ENCODE data around the gene ACKR1.

Gene ACKR1, protein sequence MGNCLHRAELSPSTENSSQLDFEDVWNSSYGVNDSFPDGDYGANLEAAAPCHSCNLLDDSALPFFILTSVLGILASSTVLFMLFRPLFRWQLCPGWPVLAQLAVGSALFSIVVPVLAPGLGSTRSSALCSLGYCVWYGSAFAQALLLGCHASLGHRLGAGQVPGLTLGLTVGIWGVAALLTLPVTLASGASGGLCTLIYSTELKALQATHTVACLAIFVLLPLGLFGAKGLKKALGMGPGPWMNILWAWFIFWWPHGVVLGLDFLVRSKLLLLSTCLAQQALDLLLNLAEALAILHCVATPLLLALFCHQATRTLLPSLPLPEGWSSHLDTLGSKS

DNA sequence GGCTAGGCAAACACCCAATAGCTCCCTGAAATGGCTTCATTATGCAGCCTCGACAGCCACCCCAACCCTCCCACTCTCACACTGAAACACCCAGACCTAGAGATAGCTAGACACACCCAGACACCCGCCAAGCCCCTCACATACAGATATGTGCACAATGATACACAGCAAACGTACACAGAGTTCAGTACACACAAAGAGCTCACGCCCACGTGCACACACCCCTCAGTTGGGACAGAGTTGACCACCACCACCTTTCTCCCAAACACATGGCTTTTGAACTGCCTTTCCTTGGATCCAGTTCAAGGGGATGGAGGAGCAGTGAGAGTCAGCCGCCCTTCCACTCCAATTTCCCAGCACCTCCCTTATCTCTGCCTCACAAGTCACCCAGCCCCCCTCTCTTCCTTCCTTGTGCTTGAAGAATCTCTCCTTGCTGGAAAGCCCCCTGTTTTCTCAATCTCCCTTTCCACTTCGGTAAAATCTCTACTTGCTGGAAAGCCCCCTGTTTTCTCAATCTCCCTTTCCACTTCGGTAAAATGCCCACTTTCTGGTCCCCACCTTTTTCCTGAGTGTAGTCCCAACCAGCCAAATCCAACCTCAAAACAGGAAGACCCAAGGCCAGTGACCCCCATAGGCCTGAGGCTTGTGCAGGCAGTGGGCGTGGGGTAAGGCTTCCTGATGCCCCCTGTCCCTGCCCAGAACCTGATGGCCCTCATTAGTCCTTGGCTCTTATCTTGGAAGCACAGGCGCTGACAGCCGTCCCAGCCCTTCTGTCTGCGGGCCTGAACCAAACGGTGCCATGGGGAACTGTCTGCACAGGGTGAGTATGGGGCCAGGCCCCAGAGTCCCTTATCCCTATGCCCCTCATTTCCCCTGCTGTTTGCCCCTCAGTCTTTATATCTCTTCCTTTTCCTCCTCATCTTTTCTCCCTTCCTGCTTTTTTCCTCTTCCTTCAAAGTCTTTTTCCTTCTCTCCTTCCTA, at the start of gene ACKR1:
Gene ACKR1 (plus strand): TSS at position 715 of the 981 bp plus-strand sequence. CDS start 85 bp downstream, at position 800.
- DNase-seq (ENCODE audit: extremely low read depth in 1 of 2, low read depth in 1 of 2), result no peak

DNA sequence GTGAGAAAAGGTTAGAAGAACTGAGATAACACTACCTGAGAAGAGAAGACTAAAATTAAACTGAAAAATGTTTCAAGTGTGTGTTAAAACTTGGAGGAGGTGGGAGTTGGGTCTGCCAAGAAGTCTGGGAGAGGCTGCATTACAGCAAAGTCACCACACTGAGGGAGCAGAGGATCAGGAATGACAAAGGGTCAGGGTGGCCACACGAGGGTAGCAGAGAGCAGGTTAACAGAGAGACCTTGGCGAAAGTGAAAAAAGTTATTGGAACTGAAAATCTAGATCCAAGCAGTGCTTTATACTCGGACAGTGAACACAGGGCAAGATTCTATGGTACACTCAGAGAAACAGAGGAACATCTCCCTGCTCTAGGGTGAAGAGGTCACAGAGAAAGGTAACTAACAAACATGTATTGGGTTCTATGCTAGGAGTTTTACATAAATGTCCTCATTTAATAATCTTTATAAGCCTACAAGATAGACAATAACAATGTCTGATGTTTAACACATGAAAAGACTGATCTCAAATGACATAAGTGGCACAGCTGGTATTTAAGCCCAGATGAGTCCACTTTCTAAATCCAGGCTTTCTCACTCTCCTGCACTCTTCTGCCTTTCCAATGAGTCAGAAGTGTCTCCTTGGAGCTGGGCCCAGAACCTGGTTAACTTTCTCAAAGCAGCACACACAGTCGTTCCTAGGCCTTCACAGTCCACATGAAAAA, 43.5 kb upstream of the ACKR1 start:
- peak; percentile 31 to 32 for DNase-seq (ENCODE audit: extremely low read depth in 1 of 2, low read depth in 1 of 2)

DNA sequence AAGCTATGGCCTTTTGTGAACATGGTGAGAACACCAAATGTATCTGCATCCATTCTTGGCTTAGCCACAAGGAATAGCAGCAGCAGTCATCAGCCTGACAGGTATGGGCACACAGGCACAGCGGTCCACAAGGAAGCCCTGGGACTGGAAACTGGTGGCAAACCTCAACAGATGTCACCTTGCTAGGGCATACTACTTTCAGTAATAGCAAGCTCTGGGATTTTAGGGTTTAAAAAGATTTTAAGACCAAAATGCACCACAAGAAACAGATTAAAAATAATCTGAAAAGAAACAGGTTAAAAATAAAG, 43.0 kb upstream of the ACKR1 start:
- DNase-seq (ENCODE audit: extremely low read depth in 1 of 2, low read depth in 1 of 2), result no peak

DNA sequence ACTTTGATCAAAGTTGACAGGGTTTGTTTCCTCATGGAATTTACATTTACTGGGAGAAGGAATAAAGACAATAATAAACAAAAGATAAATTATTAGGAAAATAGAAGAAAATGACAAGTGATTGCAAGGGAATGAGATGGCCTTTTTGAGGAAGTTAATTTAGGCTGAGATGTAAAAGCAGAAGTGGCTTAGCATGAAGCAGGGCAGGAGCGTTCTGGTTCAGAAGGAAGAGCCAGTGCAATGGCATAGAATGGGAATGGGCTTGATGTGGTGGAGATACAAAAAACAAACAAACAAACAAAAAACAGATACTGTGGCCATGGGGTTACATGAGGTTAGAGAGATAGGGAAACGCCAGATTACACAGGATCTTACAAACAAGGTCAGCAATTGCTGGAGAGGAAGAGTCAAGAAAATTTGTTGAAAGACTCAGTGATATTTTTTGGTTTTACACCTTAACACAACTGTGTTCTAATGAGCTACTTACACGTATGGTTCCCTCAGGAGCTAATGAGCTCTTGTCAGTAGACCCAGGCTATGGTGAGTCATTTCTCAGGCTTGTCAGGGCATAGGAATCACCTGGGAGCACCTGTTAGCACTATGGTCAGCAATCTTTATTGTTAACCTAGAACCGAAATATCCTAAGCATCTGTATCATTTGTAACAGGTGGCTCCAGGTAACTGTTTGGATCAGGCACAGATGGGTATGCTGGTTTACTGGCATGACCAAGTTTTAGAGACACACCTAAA, 42.0 kb upstream of the ACKR1 start:
- no peak for DNase-seq (ENCODE audit: extremely low read depth in 1 of 2, low read depth in 1 of 2)

DNA sequence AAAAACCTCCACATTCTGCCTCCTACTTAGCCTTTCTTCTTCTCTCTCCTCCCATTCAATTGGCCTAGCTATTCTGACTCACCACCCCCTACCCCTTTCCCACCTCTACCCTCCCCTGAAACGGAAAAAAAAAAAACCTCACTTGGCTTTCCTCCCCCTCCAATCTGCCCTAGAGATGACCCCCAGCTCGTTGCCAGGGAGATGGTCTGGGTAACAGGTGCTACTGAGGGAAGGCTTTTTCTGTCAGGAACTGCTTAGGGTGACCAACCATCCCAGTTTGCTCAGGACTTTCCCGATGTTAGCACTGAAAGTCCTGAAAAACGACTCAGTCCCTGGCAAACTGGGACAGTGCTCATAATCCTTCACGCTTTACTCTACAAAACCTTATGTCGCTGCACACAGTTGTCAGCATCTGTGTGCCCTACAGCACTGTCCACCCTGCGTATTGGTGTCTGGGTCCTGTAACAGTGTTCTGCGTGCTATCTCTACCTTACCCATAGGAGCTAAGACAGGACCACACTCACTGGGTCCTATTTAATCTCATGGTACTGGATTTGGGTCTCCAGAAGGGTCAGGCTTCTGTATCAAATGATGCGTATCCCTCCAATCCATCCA, 41.0 kb upstream of the ACKR1 start:
- no peak for DNase-seq (ENCODE audit: extremely low read depth in 1 of 2, low read depth in 1 of 2)

DNA sequence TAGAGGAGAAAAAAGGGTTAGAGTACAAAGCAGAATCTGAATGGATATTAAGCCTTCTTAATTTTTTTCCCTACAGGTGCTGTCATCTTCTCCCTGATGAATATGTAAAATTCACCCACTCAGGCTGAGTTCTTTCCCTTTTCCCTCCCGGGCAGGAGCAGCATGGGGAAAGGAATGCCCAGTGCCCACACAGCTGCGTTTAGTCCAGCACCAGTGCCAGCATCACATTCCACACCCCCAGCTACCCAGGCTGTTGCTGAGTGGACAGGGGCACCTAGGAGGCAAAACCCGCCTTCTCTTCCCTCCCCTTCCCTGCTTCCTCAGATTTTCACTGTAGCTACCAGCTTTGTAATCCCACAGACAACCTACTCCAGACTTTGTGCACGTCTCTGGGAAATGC, 36.6 kb upstream of the ACKR1 start:
- DNase-seq (ENCODE audit: extremely low read depth in 1 of 2, low read depth in 1 of 2), result no peak

DNA sequence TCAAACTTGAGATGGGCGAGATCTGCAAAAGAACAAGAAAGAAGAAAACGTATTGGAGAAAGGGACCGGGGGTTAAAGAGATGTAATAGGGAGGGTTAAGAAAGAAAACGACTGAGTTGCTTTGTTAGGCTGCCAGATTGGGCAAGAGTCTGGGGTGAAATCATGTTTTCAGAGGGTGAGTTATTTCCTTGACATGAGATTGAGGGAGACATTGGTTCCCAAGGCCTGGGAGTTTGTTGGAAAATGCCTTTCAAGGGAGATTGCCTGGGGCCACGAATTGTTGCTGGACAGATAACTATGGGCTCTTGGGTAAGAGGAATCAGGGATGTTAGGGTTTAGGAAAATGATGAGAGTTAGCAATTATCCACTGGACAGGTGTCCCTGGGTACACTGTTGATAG, 34.0 kb upstream of the ACKR1 start:
- DNase-seq (ENCODE audit: extremely low read depth in 1 of 2, low read depth in 1 of 2), result no peak

DNA sequence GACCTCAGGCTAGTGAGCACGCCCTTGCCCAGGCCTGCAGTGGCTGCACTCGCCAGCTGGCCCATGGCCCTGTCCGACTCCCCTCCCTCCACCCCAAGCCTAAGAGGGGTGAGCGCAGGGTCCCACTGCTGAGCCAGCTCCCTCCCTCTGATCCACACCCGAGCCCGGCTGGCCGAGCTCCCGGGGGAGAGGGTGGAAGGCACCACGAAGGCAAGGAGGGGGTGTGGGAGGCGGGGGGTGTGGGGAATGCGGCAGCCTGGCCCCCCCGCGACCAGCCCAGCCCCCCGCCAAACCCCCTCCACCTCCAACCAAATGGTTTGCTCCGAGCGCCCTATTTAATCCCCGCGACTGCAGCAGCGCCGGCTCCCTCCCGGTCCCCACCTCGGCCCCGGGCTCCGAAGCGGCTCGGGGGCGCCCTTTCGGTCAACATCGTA, 33.4 kb upstream of the ACKR1 start, which contains the start of gene CADM3:
Gene CADM3 (plus strand): TSS at position 362 of the 434 bp plus-strand sequence. CDS start 151 bp downstream, outside the sequence.
- no peak for DNase-seq (ENCODE audit: extremely low read depth in 1 of 2, low read depth in 1 of 2)

DNA sequence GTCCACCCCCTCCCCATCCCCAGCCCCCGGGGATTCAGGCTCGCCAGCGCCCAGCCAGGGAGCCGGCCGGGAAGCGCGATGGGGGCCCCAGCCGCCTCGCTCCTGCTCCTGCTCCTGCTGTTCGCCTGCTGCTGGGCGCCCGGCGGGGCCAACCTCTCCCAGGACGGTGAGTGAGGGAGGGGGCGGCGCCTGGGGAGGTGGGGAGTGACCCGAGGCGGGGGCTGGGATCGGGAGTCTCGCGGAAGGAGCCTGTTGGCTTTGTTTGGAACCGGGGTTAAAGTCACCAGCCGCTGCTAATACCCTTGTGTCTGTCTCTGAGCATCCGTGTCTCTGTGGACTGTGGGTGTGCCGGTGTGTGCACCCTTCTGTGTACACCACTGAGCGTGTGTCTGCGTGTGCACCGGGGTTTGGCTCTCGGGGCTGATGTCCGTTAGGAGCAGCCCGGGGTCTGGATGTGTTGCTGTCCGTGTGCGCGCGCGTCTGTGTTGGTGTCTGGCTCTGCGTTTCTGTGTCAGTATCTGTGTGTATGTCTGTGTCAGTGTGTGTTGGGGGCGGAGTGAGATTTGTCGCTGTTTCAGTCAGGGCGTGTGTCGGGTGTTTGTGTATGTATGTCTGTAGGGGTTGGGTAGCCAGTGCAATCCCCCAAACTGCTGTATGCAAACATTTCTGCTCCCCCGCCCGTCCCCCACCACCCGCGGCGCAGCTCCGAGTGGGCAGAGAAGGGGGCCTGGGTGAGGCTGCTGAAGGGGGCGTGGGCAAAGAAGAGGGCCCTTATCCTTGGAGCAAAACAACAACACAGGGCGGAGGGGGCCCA, 32.8 kb upstream of the ACKR1 start:
- no peak for DNase-seq (ENCODE audit: extremely low read depth in 1 of 2, low read depth in 1 of 2)

DNA sequence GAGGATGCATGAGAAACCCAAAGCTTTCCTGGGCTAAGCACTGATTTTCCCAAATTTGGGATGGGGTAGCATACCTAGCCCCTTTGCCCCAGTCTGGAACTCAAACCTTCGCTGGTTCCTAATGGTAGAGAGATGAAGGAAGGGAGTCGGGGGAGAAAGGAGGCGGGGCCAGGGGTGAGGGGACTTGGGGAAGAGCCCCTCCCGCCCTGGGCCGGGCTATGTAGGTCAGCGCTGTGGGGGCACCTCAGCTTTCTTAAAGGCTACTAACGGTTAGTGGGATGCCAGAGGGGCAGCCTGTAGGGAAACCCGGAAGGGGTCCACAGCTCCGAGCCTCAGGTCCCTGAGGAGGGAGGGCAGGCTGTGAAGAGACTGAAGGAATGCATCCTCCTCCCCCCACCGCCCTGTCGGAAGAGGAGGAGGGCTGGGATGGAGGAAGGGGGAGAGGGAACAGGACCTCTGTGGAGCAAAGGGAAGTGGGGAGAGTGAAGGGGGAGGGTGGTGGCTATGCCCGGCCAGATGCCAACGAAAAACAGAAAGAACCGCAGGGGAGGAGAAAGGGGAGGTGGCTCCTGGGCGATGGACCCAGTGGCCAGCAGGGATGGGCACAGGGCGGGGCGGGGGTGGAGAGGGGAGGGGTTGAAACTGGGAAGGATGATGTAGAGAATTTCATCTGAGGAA, 31.9 kb upstream of the ACKR1 start:
- no peak for DNase-seq (ENCODE audit: extremely low read depth in 1 of 2, low read depth in 1 of 2)

DNA sequence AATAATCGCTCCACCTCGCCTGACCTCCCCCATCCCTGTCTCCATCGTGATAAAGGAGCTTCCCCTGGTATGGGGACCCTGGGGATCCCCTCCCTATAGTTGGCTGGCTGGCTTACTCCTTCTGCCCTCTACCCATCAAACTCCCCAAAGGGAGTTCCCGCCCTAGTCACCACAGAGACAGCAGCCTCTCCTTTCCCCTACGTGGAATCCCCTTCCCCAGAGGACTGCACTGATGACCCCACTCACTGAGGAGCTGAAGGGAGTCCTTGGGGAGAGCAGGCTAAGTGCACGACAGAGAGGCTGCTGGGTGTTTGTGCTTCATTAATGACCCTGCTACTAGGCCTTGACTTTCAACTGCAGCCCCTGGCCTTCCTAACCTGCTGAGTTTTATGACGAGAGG, 31.4 kb upstream of the ACKR1 start:
- no peak for DNase-seq (ENCODE audit: extremely low read depth in 1 of 2, low read depth in 1 of 2)

DNA sequence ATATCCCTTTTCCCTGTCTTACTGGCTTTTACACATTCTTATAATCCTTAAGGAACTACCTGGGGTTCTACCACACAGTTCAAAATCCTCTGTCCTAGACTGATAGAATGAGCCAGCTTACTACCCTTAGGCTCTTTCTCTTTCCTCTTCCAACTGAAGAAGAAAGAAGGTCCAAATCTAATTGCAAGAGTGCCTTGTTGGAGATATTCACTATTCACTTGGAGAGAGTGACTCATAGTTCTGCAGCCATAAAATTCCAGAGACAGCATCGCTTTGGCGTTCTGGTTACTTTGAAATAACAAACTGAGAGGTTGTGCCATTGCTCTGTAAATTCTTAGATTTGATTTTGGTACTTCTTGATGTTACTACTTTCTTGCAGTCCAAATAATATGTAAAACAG, 29.1 kb upstream of the ACKR1 start:
- DNase-seq (ENCODE audit: extremely low read depth in 1 of 2, low read depth in 1 of 2), result no peak

DNA sequence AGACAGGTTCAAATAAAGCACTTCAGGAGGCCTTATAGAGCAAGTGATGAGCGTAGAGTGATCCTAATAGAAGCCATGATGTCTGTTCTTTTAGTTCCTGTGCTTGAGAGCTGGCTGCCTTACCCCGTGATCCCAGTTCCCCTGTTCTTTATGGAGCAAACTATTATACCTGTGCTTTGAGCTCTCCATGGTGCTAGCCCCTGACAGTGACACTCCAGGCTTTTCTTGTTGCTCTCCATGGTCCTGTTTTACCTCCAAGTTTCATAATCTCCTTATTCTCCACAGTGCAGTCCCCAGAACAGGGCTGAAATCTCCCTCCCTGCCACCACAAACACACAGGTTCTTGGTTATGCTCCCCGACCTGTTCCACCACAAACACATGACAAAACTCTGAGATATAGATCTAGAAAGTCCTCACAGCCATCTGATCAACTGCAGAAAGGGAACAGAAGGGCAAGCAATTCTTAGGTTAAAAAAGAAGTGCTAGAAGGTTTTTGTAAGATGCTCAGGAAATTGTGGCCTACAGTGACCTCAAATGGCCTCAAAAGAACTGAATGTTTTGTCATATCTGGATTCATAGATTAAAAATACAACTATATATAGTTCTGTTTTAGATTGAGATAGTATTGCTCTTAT, 27.3 kb upstream of the ACKR1 start:
- DNase-seq (ENCODE audit: extremely low read depth in 1 of 2, low read depth in 1 of 2), result no peak

DNA sequence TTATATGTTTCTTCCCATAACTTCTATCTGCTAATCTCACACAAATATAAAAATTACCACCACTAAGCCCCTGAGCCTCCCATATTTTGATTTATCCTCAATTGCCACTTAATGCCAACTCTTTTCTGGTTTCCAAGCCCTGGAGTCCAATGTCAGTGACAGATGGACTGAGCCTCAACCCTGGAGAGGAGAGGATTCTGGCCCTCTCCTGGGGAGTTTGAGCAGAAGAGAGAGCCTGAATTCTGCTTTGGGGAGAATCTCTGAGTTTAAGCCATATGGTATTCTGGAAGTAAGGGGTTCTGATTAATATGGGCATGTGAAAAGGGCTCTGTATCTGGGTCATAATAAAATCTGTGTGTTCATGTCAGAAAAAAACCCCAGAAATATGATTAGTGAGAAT, 24.8 kb upstream of the ACKR1 start:
- DNase-seq (ENCODE audit: extremely low read depth in 1 of 2, low read depth in 1 of 2), result no peak

DNA sequence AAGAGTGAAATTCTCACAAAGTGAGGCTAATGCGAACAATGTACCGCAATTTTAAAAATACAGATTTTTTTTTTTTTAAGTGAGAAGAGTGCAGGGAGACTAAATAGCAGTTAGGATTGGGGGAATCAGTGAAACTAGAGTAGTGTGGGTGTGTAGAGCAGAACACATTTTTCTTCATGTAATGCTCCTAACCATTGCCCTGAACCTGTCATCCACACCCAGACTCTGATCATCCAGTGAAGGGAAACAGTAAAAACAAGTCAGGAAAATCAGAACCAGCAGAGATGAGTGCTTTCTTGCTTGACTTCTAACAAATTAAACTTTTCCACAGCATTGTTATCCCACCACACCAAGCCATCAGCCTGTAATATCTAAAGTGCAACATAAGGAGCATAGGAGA, 24.2 kb upstream of the ACKR1 start:
- no peak for DNase-seq (ENCODE audit: extremely low read depth in 1 of 2, low read depth in 1 of 2)

DNA sequence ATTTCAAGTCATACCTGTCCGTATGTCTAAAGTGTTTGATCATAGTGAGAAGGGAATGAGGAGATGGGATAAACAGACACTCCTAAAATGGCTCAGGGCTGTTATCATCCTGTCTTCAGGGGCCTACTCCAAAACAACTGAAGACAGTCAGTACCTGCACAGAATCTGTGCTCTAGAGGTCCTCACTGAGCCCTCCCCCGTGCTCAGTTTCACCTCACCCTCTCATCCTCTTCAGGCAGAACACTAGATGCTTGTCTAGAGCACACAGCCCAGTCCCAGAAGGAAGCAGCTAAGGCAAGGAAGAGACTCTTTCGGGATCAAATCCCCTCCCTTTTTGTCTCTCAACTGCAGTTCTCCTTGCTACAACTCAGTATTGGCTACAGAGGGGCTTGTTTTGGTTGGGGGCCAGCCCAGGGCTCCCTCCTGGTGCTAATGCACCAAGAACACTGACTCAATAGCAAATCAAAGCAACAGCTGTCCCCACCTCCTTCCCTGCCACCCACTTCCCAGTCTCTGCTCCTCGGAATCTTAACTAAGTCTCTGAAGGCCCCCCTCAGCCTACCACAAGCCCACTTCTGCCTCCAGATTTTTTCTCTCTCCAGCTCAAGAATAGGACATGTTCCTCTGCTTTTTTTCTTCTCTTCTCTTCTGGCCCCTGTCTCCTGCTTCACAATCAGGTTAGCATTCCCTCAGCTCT, 23.2 kb upstream of the ACKR1 start:
- no peak for DNase-seq (ENCODE audit: extremely low read depth in 1 of 2, low read depth in 1 of 2)

DNA sequence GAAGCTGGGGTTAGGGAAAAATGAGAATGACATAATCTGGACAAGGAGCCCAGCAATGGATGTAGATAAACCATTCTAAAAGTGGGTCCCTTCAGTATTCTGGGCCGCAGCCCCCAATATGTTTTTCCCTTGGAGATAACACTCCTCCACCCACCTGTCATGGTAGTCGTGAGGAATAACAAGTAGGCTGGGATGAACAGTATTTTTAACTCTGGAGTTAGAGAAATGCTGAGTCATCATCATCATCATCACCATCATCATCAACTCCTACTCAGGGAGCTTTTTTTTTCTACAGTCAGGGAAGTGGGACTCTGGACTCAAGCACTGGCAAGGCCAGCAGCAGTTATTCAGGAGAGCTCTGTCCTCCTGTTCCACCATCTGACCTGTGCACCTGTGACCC, 20.5 kb upstream of the ACKR1 start:
- DNase-seq (ENCODE audit: extremely low read depth in 1 of 2, low read depth in 1 of 2), result no peak

DNA sequence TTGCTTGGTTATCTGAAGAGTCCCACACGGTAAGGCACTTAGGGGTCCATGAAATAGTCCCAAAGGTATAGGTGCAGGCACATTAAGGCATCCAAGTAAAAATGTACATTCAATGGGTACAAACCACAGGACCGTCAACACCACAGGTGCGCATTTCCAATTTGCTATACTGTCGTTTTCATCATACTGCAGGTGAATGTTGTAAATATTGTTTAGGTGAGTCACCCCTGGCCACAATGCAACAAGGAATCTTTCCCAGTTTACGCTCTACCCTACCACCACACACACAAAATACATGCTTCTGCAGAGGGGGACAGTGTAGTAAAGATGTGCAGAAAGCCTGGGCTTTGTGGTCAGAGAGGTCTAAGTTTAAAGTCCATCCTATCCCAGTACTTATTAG, 19.6 kb upstream of the ACKR1 start:
- no peak for DNase-seq (ENCODE audit: extremely low read depth in 1 of 2, low read depth in 1 of 2)

Measured in stimulated activated CD8-positive, alpha-beta memory T cell treated with anti-CD3 and anti-CD28 coated beads, Interleukin-7, amount 100 ng/mL, for 48 hours (primary cell).